ENCODE results near the gene LBH. TPM values are rescaled to one million over a fixed set of nuclear protein-coding genes. Genes with fewer than 3 reads are reported as not detected.

LBH gene
- polyA plus RNA-seq, 1 experiment, result 145 TPM

DNA sequence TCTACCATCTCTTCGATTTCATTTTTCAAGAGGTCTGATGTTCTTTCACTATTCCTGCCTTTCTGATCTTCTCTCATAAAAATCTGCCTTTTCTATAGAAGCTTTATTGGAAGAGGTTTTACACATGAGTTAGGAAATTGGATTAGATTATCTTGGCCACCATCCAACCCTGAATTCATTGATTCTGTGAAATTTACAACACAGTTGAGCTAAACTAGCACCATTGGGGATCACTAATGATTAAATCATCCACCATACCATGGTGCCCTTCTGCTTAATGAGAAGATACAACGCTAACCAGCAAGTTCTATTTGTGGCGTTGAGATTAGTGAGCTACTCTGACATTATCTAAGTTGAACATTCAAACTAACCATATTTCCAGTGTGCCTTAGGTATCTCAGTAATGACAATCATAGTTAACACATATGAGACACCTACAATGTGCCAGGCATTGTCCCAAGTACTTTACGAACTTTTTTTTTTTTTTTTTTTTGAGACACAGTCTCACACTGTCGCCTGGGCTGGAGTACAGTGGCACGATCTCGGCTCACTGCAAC is 17.3 kb upstream of the LBH start:
- POLR2A ChIA-PET, result no interaction called here

DNA sequence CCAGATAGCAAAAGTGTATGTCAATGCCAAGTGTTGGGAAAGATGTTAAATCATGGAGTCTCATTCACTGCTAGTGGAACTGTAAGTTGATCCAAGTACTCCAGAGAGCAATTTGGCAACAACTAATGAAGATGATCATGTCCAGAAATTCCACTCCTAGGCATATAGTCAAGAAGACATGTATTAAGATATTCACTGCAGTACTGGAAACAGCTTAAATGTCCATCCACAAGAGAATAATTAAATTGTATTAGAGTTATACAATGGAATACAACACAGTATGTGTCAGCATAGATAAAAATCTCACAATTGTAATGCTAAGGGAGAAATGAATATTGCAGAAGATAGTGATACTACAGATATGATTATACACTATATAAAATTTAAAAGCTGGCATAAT is 15.2 kb upstream of the LBH start:
- ChIA-PET POLR2A (no interaction called here), CTCF (interaction anchor here (0.6 to 1.3 kb wide), 3 partner anchors 20 to 495 kb away, joined by 3 to 6 read pairs (median 3); no protein-coding TSS in a partner anchor)
- no peaks in the 10 kb centered on the region for H3K36me3 ChIP-seq (ENCODE audit: control insufficient read depth, insufficient read depth, low read length)
- no peak for DNase-seq (ENCODE audit: low read depth)
- TF ChIP-seq, protein P1, sequence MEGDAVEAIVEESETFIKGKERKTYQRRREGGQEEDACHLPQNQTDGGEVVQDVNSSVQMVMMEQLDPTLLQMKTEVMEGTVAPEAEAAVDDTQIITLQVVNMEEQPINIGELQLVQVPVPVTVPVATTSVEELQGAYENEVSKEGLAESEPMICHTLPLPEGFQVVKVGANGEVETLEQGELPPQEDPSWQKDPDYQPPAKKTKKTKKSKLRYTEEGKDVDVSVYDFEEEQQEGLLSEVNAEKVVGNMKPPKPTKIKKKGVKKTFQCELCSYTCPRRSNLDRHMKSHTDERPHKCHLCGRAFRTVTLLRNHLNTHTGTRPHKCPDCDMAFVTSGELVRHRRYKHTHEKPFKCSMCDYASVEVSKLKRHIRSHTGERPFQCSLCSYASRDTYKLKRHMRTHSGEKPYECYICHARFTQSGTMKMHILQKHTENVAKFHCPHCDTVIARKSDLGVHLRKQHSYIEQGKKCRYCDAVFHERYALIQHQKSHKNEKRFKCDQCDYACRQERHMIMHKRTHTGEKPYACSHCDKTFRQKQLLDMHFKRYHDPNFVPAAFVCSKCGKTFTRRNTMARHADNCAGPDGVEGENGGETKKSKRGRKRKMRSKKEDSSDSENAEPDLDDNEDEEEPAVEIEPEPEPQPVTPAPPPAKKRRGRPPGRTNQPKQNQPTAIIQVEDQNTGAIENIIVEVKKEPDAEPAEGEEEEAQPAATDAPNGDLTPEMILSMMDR (IDR thresholded peaks at IDR 0.05; ENCODE audit: insufficient read depth, low read depth, low read length), result no peak
- H3K4me3 ChIP-seq (ENCODE audit: low read depth, low read length), result no peak overlapping the region
- H3K27me3 ChIP-seq (ENCODE audit: control insufficient read depth, insufficient read depth, low read length), result peaks cover 8% of the 10 kb centered on the region

More for the DNA sequence above, 17.3 kb upstream of the LBH start:
- CTCF ChIA-PET, result interaction anchor here (0.7 to 12.8 kb wide), 4 partner anchors 9 to 495 kb away, joined by 3 to 365 read pairs (median 5); no protein-coding TSS in a partner anchor
- TF ChIP-seq, protein P1 (IDR thresholded peaks at IDR 0.05; ENCODE audit: insufficient read depth, low read depth, low read length), result no peak
- Histone ChIP-seq H3K27me3 (ENCODE audit: control insufficient read depth, insufficient read depth, low read length) (peaks cover 6% of the 10 kb centered on the region), H3K36me3 (ENCODE audit: control insufficient read depth, insufficient read depth, low read length) (no peaks in the 10 kb centered on the region), H3K4me3 (ENCODE audit: low read depth, low read length) (no peak overlapping the region)
- no peak for DNase-seq (ENCODE audit: low read depth)

DNA sequence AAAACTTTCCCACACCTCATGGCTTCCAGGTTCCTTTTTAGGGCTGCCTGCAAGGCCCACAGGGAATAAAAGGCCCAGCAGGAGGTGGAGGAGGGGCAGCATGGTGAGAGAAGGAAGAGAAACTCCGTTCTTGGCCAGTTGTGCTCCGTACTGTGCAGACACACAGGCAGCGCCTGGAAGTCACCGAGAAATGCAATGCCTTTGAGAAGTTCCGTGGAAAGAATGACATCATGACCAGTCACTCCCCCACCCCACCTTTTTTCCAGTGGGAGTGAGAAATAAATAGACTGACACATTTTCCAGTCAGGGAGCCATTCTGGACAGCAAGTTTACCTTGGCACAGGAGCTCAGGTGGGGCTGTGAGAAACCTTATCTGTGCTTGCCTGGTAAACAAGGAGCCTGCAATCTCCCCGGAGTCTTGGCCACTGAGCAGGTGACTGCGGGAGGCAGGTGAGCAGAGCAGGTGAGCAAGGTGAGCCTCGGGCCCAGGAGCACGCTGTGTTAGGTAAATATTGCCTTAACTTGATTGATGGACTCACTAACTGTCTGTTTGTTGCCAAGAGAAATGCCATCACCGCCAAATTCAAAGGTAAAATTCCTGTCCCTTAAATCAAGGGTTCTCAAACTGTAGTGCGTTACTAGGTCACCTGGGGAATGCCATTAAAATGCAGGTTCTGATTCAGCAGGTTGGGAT is 13.5 kb upstream of the LBH start:
- H3K36me3 ChIP-seq (ENCODE audit: control insufficient read depth, insufficient read depth, low read length), result no peaks in the 10 kb centered on the region
- DNase-seq (ENCODE audit: low read depth), result no peak
- CTCF ChIA-PET, result interaction anchor here (1.1 to 1.9 kb wide), 8 partner anchors 8 to 494 kb away, joined by 3 to 8 read pairs (median 4); no protein-coding TSS in a partner anchor
- peaks cover 8% of the 10 kb centered on the region for H3K27me3 ChIP-seq (ENCODE audit: control insufficient read depth, insufficient read depth, low read length)
- POLR2A ChIA-PET, result no interaction called here
- no peak overlapping the region for H3K4me3 ChIP-seq (ENCODE audit: low read depth, low read length)
- TF ChIP-seq, protein P1 (IDR thresholded peaks at IDR 0.05; ENCODE audit: insufficient read depth, low read depth, low read length), result no peak

DNA sequence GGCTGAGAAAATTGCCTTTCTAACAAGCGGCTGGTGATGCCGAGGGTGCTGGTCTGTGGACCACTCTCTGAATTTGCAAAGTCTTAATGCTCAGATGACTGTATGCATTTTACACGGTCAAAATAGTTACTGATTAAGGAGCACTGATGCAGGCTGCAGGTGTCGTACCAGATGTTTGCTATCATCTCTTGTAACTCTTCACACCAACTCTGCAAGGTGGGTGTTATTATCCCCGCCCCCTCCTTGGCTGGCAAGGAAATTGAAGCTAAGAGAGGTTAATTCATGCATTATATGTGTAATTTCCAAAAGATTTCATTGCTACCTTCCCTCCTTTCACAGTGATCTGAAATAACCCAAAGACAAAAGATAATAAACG is 13.0 kb upstream of the LBH start:
- no peak for DNase-seq (ENCODE audit: low read depth)
- H3K4me3 ChIP-seq (ENCODE audit: low read depth, low read length), result no peak overlapping the region
- TF ChIP-seq, protein P1 (IDR thresholded peaks at IDR 0.05; ENCODE audit: insufficient read depth, low read depth, low read length), result no peak
- ChIA-PET POLR2A (no interaction called here), CTCF (interaction anchor here (0.6 to 1.9 kb wide), 8 partner anchors 9 to 492 kb away, joined by 3 to 8 read pairs (median 3); no protein-coding TSS in a partner anchor)
- no peaks in the 10 kb centered on the region for H3K36me3 ChIP-seq (ENCODE audit: control insufficient read depth, insufficient read depth, low read length)
- H3K27me3 ChIP-seq (ENCODE audit: control insufficient read depth, insufficient read depth, low read length), result peaks cover 8% of the 10 kb centered on the region

DNA sequence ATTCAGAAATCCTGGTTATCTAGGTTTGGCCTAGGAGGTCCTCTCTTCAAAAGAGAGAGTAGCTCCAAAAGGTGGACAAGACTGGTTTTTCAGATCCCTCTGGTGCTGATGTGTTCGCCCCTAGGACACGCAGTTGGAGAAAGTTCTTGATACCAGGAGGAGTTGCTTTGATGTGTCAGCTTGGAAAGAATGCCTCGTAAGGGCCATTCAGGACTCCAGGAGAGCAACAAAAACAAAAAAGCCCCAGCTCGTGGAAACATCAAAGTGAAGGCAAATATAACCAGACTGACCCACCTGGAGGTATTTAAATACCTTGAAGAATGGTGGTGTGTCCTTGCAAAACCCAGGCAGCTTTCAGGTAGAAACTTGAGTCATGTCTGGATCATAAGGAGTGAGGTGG is 12.5 kb upstream of the LBH start:
- DNase-seq (ENCODE audit: low read depth), result no peak
- Histone ChIP-seq H3K4me3 (ENCODE audit: low read depth, low read length) (no peak overlapping the region), H3K27me3 (ENCODE audit: control insufficient read depth, insufficient read depth, low read length) (peaks cover 9% of the 10 kb centered on the region), H3K36me3 (ENCODE audit: control insufficient read depth, insufficient read depth, low read length) (no peaks in the 10 kb centered on the region)
- ChIA-PET POLR2A (no interaction called here), CTCF (interaction anchor here (0.6 to 1.7 kb wide), 7 partner anchors 8 to 491 kb away, joined by 3 to 8 read pairs (median 3); no protein-coding TSS in a partner anchor)
- TF ChIP-seq, protein P1 (IDR thresholded peaks at IDR 0.05; ENCODE audit: insufficient read depth, low read depth, low read length), result no peak

Measured in BJ (cell line).